GM12891 (cell line): ENCODE data around the gene REST.

ENCODE experiments used
- PAX5 ChIP-seq: IDR thresholded peaks from 2 replicates; pipeline ENCODE4 v1.6.1; 2011; ENCODE audit warnings: low read length, moderate library complexity, mild to moderate bottlenecking; ENCODE audit not compliant: insufficient read depth, severe bottlenecking
- POLR2A ChIP-seq: IDR thresholded peaks from 2 replicates; pipeline ENCODE4 v1.6.1; 2011; ENCODE audit warnings: low read depth, low read length, control low read depth
- POLR2AphosphoS5 ChIP-seq: IDR thresholded peaks from 2 replicates; pipeline ENCODE4 v1.6.1; 2011; ENCODE audit warnings: low read depth, low read length, control low read depth
- POU2F2 ChIP-seq: IDR thresholded peaks from 2 replicates; pipeline ENCODE4 v1.6.1; 2011; ENCODE audit warnings: low read depth, mild to moderate bottlenecking, control low read depth, low read length, moderate library complexity
- SPI1 ChIP-seq: IDR thresholded peaks from 2 replicates; pipeline ENCODE4 v1.6.1; 2011; ENCODE audit warnings: low read depth, low read length, control low read depth
- TAF1 ChIP-seq: IDR thresholded peaks from 2 replicates; pipeline ENCODE4 v1.6.1; 2011; ENCODE audit warnings: low read depth, low read length, control low read depth

DNA sequence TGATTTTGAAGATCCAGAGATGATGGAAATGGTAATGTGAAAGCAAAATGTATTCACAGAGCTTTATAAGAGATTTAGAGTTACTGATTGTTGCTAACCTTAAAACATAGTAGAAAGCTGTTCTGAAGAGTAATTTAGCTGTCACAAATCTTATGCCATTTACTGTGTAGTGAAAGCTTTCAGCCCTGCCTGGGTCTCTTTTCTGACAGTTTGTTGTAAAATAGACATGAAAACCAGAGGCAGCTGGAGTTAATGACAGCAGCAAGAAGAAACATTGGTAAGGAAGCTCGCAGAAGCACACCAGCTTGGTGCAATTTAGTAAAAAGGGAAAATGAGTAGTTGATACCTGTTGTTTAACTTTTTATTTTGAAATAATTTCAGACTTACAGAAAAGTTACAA, 92.1 kb downstream of the REST start:
- TF ChIP-seq POLR2AphosphoS5 (no peak), TAF1 (no peak), POLR2A (no peak), POU2F2 (no peak), SPI1 (no peak), PAX5 (no peak)
